Measurements from ENCODE around the gene KIAA1586. TPM values are rescaled to one million over a fixed set of nuclear protein-coding genes. Genes with fewer than 3 reads are reported as not detected.

The KIAA1586 gene
- total RNA-seq, 1 experiment from 2014 or later: 6.0 TPM

- intact Hi-C loops (cut with micrococcal nuclease): no loop called here
- Histone ChIP-seq H3K4me2 (ENCODE audit: low read length) (no peak overlapping the region), H3K9me2 (replicated peaks; ENCODE audit: low read length) (no peaks in the 10 kb centered on the region), H3K27ac (ENCODE audit: low read length) (no peak overlapping the region), H3K9me3 (ENCODE audit: low read length) (no peaks in the 10 kb centered on the region), H3K4me1 (ENCODE audit: insufficient read depth, low read length) (peaks cover 22% of the 10 kb centered on the region), H3K79me2 (ENCODE audit: low read length) (peaks cover 81% of the 10 kb centered on the region), H4K20me1 (ENCODE audit: low read length) (peaks cover 33% of the 10 kb centered on the region), H3K36me3 (ENCODE audit: low read depth, low read length) (peaks cover 34% of the 10 kb centered on the region), H2AFZ (ENCODE audit: low read length) (no peak overlapping the region), H3K9ac (ENCODE audit: low read length) (no peak overlapping the region), H3F3A (ENCODE audit: low read length, unreplicated experiment) (no peaks in the 10 kb centered on the region), H3K4me3 (ENCODE audit: low read length) (no peak overlapping the region), H3K27me3 (ENCODE audit: low read length) (no peaks in the 10 kb centered on the region)
- no peak for DNase-seq
- ATAC-seq: no peak
- TF ChIP-seq EZH2phosphoT487 (IDR thresholded peaks at IDR 0.05; ENCODE audit: borderline replicate concordance, low read length): no peak
- TF ChIP-seq EZH2 (IDR thresholded peaks at IDR 0.05; ENCODE audit: low read length, unreplicated experiment): no peak
- TF ChIP-seq CTCF (conservative IDR thresholded peaks at IDR 0.05; ENCODE audit: low read depth, low read length): no peak
- no TSS peak for BruUV-seq (replicated peaks)
- ChIA-PET CTCF (no interaction called here), POLR2A (ENCODE audit: unreplicated experiment) (interaction anchor here (0.6 kb wide), 1 partner anchor 9 kb away, joined by 13 read pairs; no protein-coding TSS in a partner anchor)
These were observed 48.2 kb downstream of the KIAA1586 start for GRCh38 chr6:57094689-57095088.

- H3K4me3 ChIP-seq (ENCODE audit: low read length): no peak overlapping the region
- POLR2A ChIA-PET (ENCODE audit: unreplicated experiment): no interaction called here
- peaks cover 87% of the 10 kb centered on the region for H3K79me2 ChIP-seq (ENCODE audit: low read length)
- no peak for ATAC-seq
- no peaks in the 10 kb centered on the region for H3K9me2 ChIP-seq (replicated peaks; ENCODE audit: low read length)
- intact Hi-C loops (cut with micrococcal nuclease): no loop called here
- no peak for DNase-seq
- H3K36me3 ChIP-seq (ENCODE audit: low read depth, low read length): peaks cover 58% of the 10 kb centered on the region
- no peak overlapping the region for H3K4me2 ChIP-seq (ENCODE audit: low read length)
- H3F3A ChIP-seq (ENCODE audit: low read length, unreplicated experiment): no peaks in the 10 kb centered on the region
- H2AFZ ChIP-seq (ENCODE audit: low read length): no peak overlapping the region
- no peak overlapping the region for H3K9ac ChIP-seq (ENCODE audit: low read length)
- no peak for TF ChIP-seq EZH2 (IDR thresholded peaks at IDR 0.05; ENCODE audit: low read length, unreplicated experiment)
- TF ChIP-seq EZH2phosphoT487 (IDR thresholded peaks at IDR 0.05; ENCODE audit: borderline replicate concordance, low read length): no peak
- TF ChIP-seq CTCF (conservative IDR thresholded peaks at IDR 0.05; ENCODE audit: low read depth, low read length): no peak
- no peak overlapping the region for H3K27ac ChIP-seq (ENCODE audit: low read length)
- peaks cover 20% of the 10 kb centered on the region for H4K20me1 ChIP-seq (ENCODE audit: low read length)
- BruUV-seq (replicated peaks): no TSS peak
- H3K9me3 ChIP-seq (ENCODE audit: low read length): no peaks in the 10 kb centered on the region
- CTCF ChIA-PET: no interaction called here
- H3K4me1 ChIP-seq (ENCODE audit: insufficient read depth, low read length): peaks cover 9% of the 10 kb centered on the region; the same call in 1 of the 2 replicates
- H3K27me3 ChIP-seq (ENCODE audit: low read length): no peaks in the 10 kb centered on the region
These were observed 51.1 kb downstream of the KIAA1586 start for GRCh38 chr6:57097596-57097995.

GRCh38 chr6:57102976-57103375, 56.5 kb downstream of the KIAA1586 start:
- Histone ChIP-seq H3K79me2 (ENCODE audit: low read length) (peaks cover 72% of the 10 kb centered on the region), H3K4me1 (ENCODE audit: insufficient read depth, low read length) (no peaks in the 10 kb centered on the region), H3K36me3 (ENCODE audit: low read depth, low read length) (peaks cover 62% of the 10 kb centered on the region), H3K9ac (ENCODE audit: low read length) (no peak overlapping the region), H3K27me3 (ENCODE audit: low read length) (no peaks in the 10 kb centered on the region), H2AFZ (ENCODE audit: low read length) (no peak overlapping the region), H4K20me1 (ENCODE audit: low read length) (peaks cover 10% of the 10 kb centered on the region; the same call in 1 of the 2 replicates), H3K27ac (ENCODE audit: low read length) (no peak overlapping the region), H3K9me3 (ENCODE audit: low read length) (no peaks in the 10 kb centered on the region), H3K4me3 (ENCODE audit: low read length) (no peak overlapping the region), H3F3A (ENCODE audit: low read length, unreplicated experiment) (no peaks in the 10 kb centered on the region), H3K4me2 (ENCODE audit: low read length) (no peak overlapping the region), H3K9me2 (replicated peaks; ENCODE audit: low read length) (no peaks in the 10 kb centered on the region)
- ChIA-PET POLR2A (ENCODE audit: unreplicated experiment) (no interaction called here), CTCF (no interaction called here)
- BruUV-seq (replicated peaks): no TSS peak
- intact Hi-C loops (cut with micrococcal nuclease): no loop called here
- TF ChIP-seq EZH2phosphoT487 (IDR thresholded peaks at IDR 0.05; ENCODE audit: borderline replicate concordance, low read length): no peak
- no peak for TF ChIP-seq EZH2 (IDR thresholded peaks at IDR 0.05; ENCODE audit: low read length, unreplicated experiment)
- no peak for TF ChIP-seq CTCF (conservative IDR thresholded peaks at IDR 0.05; ENCODE audit: low read depth, low read length)
- DNase-seq (no peak), ATAC-seq (no peak)
